ENCODE results near the gene ENOPH1. TPM values are rescaled to one million over a fixed set of nuclear protein-coding genes. Genes with fewer than 3 reads are reported as not detected.

The ENOPH1 gene
- total and polyA plus RNA-seq, 2 of the 4 experiments (the other 2 are of a cell fraction), result 18.0 to 36.0 TPM

DNA sequence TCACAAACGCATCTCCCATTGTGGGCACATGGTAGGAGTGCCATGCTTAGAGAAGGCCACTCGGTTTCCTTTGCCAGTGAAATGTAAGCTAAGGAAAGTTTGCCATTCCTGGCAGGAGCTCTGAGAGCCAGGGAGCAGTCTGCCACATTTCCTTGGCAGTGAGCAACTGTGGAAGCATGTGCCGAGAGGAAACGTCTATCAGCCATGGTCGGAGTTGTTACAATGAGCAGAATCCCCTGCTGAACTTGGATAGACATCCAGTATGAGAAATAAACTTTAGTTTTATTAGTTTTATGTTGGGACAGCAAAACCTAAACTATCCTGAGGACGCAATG lies 51.1 kb downstream of the ENOPH1 start:
- Histone ChIP-seq H2AFZ (replicated peaks; ENCODE audit: low read length, poor library complexity) (no peak overlapping the region), H3K27me3 (ENCODE audit: control insufficient read depth, insufficient read depth, low read length) (no peaks in the 10 kb centered on the region), H3K4ac (ENCODE audit: low read depth, low read length) (no peak overlapping the region), H3K18ac (ENCODE audit: low read depth, low read length) (no peak overlapping the region), H3K4me2 (ENCODE audit: low read depth, low read length) (no peak overlapping the region), H3K9me1 (ENCODE audit: insufficient read depth, low read length) (no peaks in the 10 kb centered on the region), H4K20me1 (ENCODE audit: insufficient read depth, low read length) (no peaks in the 10 kb centered on the region), H2BK5ac (ENCODE audit: low read depth, low read length, poor library complexity, severe bottlenecking) (no peak overlapping the region), H3K9ac (ENCODE audit: low read depth, low read length) (no peak overlapping the region), H3K27ac (ENCODE audit: insufficient read depth, low read length) (no peak overlapping the region), H4K91ac (ENCODE audit: insufficient read depth, low read depth, low read length) (no peak overlapping the region), H3K4me1 (ENCODE audit: control insufficient read depth, insufficient read depth, low read length) (no peaks in the 10 kb centered on the region), H2AK9ac (replicated peaks; ENCODE audit: low read depth, low read length, poor library complexity) (no peak overlapping the region), H2BK120ac (ENCODE audit: low read depth, low read length) (no peak overlapping the region), H4K5ac (ENCODE audit: low read depth, low read length) (no peak overlapping the region), H3K56ac (ENCODE audit: extremely low read depth, insufficient read depth, low read length) (no peak overlapping the region), H3K36me3 (ENCODE audit: control insufficient read depth, insufficient read depth, low read length) (no peaks in the 10 kb centered on the region), H3K4me3 (ENCODE audit: insufficient read depth, low read depth, low read length) (no peak overlapping the region), H3K79me1 (ENCODE audit: low read depth in 1 of 2, low read length in 2 of 2) (no peaks in the 10 kb centered on the region), H2BK20ac (ENCODE audit: low read depth, low read length) (no peak overlapping the region), H3K9me3 (ENCODE audit: control insufficient read depth, insufficient read depth, low read length) (no peaks in the 10 kb centered on the region), H2BK15ac (ENCODE audit: low read depth, low read length) (no peak overlapping the region), H2AK5ac (ENCODE audit: low read depth, low read length) (no peak overlapping the region), H4K8ac (ENCODE audit: low read depth in 2 of 2, low read length in 2 of 2) (no peak overlapping the region), H3K14ac (replicated peaks; ENCODE audit: low read depth, low read length) (no peak overlapping the region), H3K23ac (ENCODE audit: low read depth, low read length) (no peak overlapping the region)
- BruUV-seq (replicated peaks), result no TSS peak
- ATAC-seq (ENCODE audit: low read depth), result no peak
- DNase-seq, result no peak
- ChIA-PET CTCF (interaction anchor here (0.6 kb wide), 1 partner anchor 167 kb away, joined by 3 read pairs; no protein-coding TSS in a partner anchor), POLR2A (ENCODE audit: unreplicated experiment) (no interaction called here)
- in situ Hi-C loops (cut with MboI; ENCODE audit: low sequenced_read_pairs) (no loop called here), dilution Hi-C loops (cut with HindIII; ENCODE audit: low sequenced_read_pairs, unreplicated experiment) (no loop called here), intact Hi-C loops (cut with micrococcal nuclease) (no loop called here)
- 33% methylated on average over 1 of the region's 6 CpGs; no CpG with 5 or more reads in 1 of the 2 experiments for WGBS, 2 experiments (ENCODE audit: extremely low coverage in 2 of 2, insufficient read length in 1 of 2)
- TF ChIP-seq CHD1 (IDR thresholded peaks at IDR 0.05; ENCODE audit: low read depth, low read length) (no peak), RFX5 (IDR thresholded peaks at IDR 0.05; ENCODE audit: low read depth, low read length) (no peak), SMC3 (IDR thresholded peaks at IDR 0.05; ENCODE audit: low read depth, low read length) (no peak), NFE2L2 (IDR thresholded peaks at IDR 0.05; ENCODE audit: low read depth, low read length) (no peak), MAFK (IDR thresholded peaks at IDR 0.05; ENCODE audit: low read depth, low read length) (no peak), CEBPB (IDR thresholded peaks at IDR 0.05; ENCODE audit: low read depth, low read length) (no peak), BHLHE40 (IDR thresholded peaks at IDR 0.05; ENCODE audit: low read depth, low read length) (no peak), MXI1 (IDR thresholded peaks at IDR 0.05; ENCODE audit: borderline replicate concordance, low read depth, low read length) (no peak), ELK1 (IDR thresholded peaks at IDR 0.05; ENCODE audit: borderline replicate concordance, low read depth, low read length) (no peak), RCOR1 (IDR thresholded peaks at IDR 0.05; ENCODE audit: insufficient replicate concordance, low read length) (no peak)
- TF ChIP-seq, protein P1, sequence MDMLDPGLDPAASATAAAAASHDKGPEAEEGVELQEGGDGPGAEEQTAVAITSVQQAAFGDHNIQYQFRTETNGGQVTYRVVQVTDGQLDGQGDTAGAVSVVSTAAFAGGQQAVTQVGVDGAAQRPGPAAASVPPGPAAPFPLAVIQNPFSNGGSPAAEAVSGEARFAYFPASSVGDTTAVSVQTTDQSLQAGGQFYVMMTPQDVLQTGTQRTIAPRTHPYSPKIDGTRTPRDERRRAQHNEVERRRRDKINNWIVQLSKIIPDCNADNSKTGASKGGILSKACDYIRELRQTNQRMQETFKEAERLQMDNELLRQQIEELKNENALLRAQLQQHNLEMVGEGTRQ (IDR thresholded peaks at IDR 0.05; ENCODE audit: low read depth, low read length), result no peak
- TF ChIP-seq, protein P2, sequence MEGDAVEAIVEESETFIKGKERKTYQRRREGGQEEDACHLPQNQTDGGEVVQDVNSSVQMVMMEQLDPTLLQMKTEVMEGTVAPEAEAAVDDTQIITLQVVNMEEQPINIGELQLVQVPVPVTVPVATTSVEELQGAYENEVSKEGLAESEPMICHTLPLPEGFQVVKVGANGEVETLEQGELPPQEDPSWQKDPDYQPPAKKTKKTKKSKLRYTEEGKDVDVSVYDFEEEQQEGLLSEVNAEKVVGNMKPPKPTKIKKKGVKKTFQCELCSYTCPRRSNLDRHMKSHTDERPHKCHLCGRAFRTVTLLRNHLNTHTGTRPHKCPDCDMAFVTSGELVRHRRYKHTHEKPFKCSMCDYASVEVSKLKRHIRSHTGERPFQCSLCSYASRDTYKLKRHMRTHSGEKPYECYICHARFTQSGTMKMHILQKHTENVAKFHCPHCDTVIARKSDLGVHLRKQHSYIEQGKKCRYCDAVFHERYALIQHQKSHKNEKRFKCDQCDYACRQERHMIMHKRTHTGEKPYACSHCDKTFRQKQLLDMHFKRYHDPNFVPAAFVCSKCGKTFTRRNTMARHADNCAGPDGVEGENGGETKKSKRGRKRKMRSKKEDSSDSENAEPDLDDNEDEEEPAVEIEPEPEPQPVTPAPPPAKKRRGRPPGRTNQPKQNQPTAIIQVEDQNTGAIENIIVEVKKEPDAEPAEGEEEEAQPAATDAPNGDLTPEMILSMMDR (conservative IDR thresholded peaks at IDR 0.05; ENCODE audit: low read depth, low read length), result no peak
